Measurements from ENCODE around the gene P2RX4.

P2RX4 gene

DNA sequence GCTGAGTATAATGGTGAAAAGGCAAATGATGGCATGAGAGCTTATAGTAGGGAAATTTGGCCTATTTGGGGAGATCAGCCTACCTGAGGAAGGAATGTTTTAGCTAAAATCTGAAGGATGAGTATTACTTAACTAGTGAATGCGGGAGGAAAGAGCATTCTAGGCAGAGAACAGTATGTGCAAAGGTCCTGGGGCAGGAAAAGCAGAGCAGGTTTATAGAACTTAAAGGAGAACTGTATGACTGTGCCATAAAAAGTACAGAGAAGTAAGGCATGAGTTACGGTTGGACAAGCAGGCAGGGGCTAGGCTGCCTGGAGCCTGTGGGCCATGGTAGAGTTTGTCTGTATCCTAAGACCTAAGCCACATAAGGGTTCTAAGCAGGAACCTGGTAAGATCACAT, 21.7 kb upstream of the P2RX4 start:
- Histone ChIP-seq H3K9me3 (ENCODE audit: insufficient read depth, low read length) (no peaks in the 10 kb centered on the region), H3K4me3 (ENCODE audit: insufficient read depth, low read length, poor library complexity, severe bottlenecking) (no peak overlapping the region), H4K20me1 (ENCODE audit: low read depth, low read length) (no peaks in the 10 kb centered on the region), H3K27me3 (ENCODE audit: low read length) (no peaks in the 10 kb centered on the region), H3K79me2 (ENCODE audit: insufficient read depth, low read length) (no peaks in the 10 kb centered on the region), H3K9me2 (replicated peaks; ENCODE audit: insufficient read depth, low read length) (no peaks in the 10 kb centered on the region), H2AFZ (ENCODE audit: low read depth, low read length, severe bottlenecking) (no peak overlapping the region), H3K27ac (ENCODE audit: low read depth, low read length) (no peak overlapping the region), H3K9ac (ENCODE audit: low read length) (no peak overlapping the region), H3K36me3 (ENCODE audit: low read length) (no peaks in the 10 kb centered on the region), H3K4me2 (ENCODE audit: low read depth, low read length, poor library complexity, severe bottlenecking) (no peak overlapping the region), H3F3A (ENCODE audit: insufficient read depth) (no peaks in the 10 kb centered on the region)
- TF ChIP-seq EZH2phosphoT487 (conservative IDR thresholded peaks at IDR 0.05; ENCODE audit: low read length): no peak
- TF ChIP-seq, protein P1, sequence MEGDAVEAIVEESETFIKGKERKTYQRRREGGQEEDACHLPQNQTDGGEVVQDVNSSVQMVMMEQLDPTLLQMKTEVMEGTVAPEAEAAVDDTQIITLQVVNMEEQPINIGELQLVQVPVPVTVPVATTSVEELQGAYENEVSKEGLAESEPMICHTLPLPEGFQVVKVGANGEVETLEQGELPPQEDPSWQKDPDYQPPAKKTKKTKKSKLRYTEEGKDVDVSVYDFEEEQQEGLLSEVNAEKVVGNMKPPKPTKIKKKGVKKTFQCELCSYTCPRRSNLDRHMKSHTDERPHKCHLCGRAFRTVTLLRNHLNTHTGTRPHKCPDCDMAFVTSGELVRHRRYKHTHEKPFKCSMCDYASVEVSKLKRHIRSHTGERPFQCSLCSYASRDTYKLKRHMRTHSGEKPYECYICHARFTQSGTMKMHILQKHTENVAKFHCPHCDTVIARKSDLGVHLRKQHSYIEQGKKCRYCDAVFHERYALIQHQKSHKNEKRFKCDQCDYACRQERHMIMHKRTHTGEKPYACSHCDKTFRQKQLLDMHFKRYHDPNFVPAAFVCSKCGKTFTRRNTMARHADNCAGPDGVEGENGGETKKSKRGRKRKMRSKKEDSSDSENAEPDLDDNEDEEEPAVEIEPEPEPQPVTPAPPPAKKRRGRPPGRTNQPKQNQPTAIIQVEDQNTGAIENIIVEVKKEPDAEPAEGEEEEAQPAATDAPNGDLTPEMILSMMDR (IDR thresholded peaks at IDR 0.05; ENCODE audit: insufficient read depth, low read length, poor library complexity, severe bottlenecking): no peak

DNA sequence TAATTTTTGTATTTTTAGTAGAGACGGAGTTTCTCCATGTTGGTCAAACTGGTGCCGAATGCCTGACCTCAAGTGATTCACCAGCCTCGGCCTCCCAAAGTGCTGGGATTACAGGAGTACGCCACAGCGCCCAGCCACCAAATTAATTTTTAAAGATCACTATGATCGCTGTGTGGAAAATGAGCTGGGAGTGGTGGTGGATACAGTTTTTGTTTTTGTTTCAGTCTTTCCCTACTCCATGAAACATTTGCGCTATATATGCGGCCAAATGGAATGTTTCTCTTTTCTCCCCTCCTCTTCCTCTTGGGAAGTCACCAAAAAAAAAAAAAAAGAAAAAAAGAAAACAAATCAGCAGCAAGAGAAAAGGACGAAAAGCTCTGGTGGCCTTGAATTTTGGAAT, 20.8 kb upstream of the P2RX4 start:
- H3K79me2 ChIP-seq (ENCODE audit: insufficient read depth, low read length): no peaks in the 10 kb centered on the region
- H3K36me3 ChIP-seq (ENCODE audit: low read length): no peaks in the 10 kb centered on the region
- H3F3A ChIP-seq (ENCODE audit: insufficient read depth): no peaks in the 10 kb centered on the region
- no peak overlapping the region for H3K27ac ChIP-seq (ENCODE audit: low read depth, low read length)
- no peak overlapping the region for H3K4me2 ChIP-seq (ENCODE audit: low read depth, low read length, poor library complexity, severe bottlenecking)
- H4K20me1 ChIP-seq (ENCODE audit: low read depth, low read length): no peaks in the 10 kb centered on the region
- no peak overlapping the region for H3K4me3 ChIP-seq (ENCODE audit: insufficient read depth, low read length, poor library complexity, severe bottlenecking)
- H3K9ac ChIP-seq (ENCODE audit: low read length): no peak overlapping the region
- H3K27me3 ChIP-seq (ENCODE audit: low read length): no peaks in the 10 kb centered on the region
- no peaks in the 10 kb centered on the region for H3K9me3 ChIP-seq (ENCODE audit: insufficient read depth, low read length)
- no peaks in the 10 kb centered on the region for H3K9me2 ChIP-seq (replicated peaks; ENCODE audit: insufficient read depth, low read length)
- H2AFZ ChIP-seq (ENCODE audit: low read depth, low read length, severe bottlenecking): no peak overlapping the region
- no peak for TF ChIP-seq EZH2phosphoT487 (conservative IDR thresholded peaks at IDR 0.05; ENCODE audit: low read length)
- TF ChIP-seq, protein P1 (IDR thresholded peaks at IDR 0.05; ENCODE audit: insufficient read depth, low read length, poor library complexity, severe bottlenecking): no peak

DNA sequence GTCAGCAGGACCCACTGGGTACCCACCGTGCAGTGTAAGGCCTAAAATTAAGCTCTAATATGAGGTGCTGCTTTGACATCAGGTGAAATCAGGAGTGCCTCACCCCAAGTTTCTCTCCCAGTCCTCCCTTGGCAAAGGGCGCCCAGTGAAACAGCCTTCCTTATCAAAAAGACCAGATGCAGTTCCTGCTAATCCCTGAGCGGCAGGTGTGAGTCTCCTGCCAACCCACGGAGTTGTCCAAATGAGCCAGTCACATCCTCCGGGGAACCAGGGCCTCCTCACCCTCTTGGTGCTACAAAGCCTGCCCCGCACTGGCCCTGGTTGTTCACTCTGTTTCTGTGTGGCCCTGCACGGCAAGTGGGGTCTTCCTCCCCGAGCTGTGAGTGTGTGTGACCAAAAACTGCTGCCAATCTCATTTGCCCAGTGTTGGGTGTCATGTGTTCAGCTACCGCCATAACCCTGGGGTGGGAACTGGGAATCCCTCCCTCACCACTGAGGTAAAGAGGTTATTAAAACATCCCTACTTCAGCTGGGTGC, 20.2 kb upstream of the P2RX4 start:
- H3K27me3 ChIP-seq (ENCODE audit: low read length): no peaks in the 10 kb centered on the region
- H3K9ac ChIP-seq (ENCODE audit: low read length): no peak overlapping the region
- H3F3A ChIP-seq (ENCODE audit: insufficient read depth): no peaks in the 10 kb centered on the region
- H2AFZ ChIP-seq (ENCODE audit: low read depth, low read length, severe bottlenecking): no peak overlapping the region
- no peak overlapping the region for H3K27ac ChIP-seq (ENCODE audit: low read depth, low read length)
- no peak overlapping the region for H3K4me2 ChIP-seq (ENCODE audit: low read depth, low read length, poor library complexity, severe bottlenecking)
- H3K4me3 ChIP-seq (ENCODE audit: insufficient read depth, low read length, poor library complexity, severe bottlenecking): no peak overlapping the region
- H3K79me2 ChIP-seq (ENCODE audit: insufficient read depth, low read length): no peaks in the 10 kb centered on the region
- H4K20me1 ChIP-seq (ENCODE audit: low read depth, low read length): no peaks in the 10 kb centered on the region
- H3K9me3 ChIP-seq (ENCODE audit: insufficient read depth, low read length): no peaks in the 10 kb centered on the region
- H3K9me2 ChIP-seq (replicated peaks; ENCODE audit: insufficient read depth, low read length): no peaks in the 10 kb centered on the region
- TF ChIP-seq EZH2phosphoT487 (conservative IDR thresholded peaks at IDR 0.05; ENCODE audit: low read length): no peak
- TF ChIP-seq, protein P1 (IDR thresholded peaks at IDR 0.05; ENCODE audit: insufficient read depth, low read length, poor library complexity, severe bottlenecking): no peak
- H3K36me3 ChIP-seq (ENCODE audit: low read length): no peaks in the 10 kb centered on the region
